Activated T-cell treated with anti-CD3 and anti-CD28 coated beads for 48 hours (primary cell): Measurements from ENCODE around the gene RELT.
"Not testable (repeated sequence)": the region's sequence is repeated elsewhere in the genome, so short reads cannot be mapped to it uniquely, and the experiment has no call there.

Experiments used
- DNase-seq: peaks from one replicate; pipeline ENCODE4 v3.0.0-alpha.2; 2020; ENCODE audit warnings: low read depth

Gene RELT

DNA sequence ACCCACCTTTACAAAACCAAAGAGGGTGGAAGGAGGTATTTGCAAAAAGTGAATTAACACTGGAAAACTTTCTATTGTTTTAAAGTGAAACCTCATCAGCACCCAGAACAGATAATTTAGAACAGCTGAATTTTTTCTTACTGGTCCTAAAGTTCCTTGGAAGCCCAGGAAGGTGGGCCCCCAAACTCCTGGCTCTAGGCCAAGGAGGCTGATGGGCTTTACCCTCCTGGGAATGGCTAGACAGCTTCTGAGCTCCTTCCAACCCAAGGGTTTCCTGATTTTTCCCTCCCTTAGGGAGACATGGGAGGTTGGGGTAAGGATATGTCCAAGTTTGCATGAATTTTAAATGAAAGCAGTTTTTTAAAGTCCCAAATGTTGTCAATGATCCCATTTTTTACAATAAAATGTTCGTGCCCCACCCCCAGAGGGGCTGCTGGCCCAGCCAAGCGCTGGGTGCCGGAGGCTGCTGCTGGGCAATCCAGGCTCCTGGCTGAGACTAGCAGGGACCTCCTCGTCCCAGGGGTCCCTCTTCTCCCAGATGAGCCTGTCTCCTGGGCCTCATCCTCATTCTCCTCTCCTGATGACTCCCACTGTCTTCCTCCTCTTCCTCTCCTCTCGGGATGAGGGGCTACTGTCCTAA, 28.4 kb downstream of the RELT start:
- DNase-seq, result no peak

DNA sequence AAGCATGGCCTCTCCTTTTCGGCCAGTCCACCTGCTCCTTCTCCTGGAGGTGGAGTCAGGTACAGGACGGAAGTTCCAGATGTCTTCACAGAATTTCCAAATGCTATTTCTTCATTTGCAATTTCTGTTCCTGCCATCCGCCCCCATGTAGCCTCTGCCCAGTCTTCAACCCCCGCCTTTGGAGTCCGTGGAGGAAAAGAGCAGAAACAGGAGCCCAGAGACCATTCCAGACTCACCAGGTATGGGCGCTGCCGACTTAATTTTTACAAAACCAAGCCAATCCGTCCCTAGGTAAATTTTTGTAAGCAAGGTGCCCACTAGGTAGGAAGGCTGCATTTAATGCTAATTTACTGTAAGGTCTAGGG, 28.9 kb downstream of the RELT start:
- no peak for DNase-seq

DNA sequence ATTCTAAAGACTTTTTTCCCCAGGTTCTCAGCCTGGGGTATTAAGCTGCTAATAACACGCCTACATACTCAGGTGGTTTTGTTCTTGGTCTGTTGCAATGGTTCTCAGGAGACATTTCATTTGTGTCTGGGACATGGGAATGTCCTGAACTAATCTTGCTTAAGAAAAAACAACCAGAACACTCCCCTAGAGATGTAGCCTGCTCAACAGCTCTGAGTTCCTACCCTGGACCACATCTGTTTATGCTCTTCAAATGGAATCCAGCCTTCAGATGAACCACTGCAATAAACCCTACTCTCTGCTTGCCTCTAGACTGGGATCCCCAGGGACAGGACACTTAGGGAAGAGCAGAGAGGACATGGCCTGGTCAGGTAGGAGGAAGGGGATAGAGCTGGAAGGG, 29.9 kb downstream of the RELT start:
- no peak for DNase-seq

DNA sequence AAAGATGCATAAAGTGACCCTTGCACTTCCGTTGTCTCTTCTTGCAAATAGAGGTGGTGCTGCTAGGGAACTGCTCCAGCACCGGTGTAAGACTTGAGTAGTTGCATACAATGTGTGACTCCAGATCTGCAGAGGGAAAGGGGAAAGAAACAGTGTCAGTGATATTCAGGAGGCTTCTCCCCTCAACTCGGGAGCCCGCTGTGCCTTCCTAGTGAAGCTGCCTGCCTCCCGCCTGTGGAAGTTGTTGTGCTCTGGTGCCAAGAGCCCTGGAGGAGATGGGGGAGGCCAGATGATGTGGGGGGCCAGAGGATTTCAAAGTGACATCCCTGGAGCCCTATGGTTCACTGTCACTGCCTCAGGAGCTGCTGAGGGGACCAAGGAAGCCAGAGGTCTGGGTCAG, 30.4 kb downstream of the RELT start:
- no peak for DNase-seq

DNA sequence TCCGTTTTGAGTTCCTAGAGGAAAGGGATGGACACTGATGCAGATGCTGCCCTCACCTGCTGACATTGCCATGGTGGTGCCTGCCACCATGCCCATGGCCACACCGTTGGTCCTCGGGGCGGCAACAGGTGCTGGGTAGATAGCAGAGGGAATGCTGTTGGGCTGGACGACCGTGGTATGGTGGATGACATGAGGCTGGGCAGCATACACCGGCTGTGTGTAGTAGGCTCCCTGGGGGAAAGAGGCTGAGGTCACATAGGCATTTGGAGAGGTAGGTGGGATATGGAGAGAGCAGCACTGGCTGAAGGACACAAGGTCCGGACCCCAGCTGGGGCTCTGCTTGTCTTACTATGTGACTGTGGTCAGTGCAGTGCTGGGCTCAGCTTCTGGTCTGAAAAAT, 33.2 kb downstream of the RELT start:
- no peak for DNase-seq

DNA sequence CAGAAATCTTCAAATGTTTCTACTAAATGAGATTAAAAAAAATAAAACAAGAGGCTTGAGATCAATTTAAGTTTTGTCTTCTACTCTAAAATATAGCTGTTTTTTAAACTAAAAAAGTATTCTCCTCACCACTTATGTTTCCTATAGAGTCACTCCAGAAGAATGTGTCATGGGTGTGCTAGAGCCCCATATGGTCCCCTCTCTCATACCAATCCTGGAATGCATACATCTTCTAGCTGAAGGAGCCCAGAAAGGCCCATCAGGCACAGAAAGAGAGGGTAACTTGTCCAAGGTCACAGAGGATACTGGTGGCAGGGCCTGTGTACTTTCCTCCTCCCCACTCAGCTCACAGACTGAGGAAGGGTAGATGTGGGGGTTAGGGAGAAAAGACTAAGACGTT, 34.4 kb downstream of the RELT start:
- DNase-seq, result no peak

DNA sequence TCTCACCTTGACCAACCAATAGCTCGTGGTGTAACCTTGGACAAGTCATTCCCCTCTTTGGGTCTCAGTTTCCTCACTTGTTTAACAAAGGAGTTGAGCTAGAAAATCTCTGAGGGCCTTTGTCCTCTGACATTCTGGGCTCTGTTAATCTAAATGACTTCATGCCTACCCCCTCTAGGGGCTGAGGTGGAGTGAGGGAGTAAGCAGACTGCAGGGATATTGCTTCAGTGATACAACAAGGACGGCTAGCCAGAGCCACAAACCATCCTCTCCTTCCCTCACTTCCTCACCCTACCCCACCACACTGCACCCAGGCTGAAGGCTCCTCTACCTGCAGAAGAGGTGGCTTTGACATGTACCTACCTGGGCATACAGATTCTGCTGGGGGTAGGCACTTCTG, 34.8 kb downstream of the RELT start:
- DNase-seq, result no peak

DNA sequence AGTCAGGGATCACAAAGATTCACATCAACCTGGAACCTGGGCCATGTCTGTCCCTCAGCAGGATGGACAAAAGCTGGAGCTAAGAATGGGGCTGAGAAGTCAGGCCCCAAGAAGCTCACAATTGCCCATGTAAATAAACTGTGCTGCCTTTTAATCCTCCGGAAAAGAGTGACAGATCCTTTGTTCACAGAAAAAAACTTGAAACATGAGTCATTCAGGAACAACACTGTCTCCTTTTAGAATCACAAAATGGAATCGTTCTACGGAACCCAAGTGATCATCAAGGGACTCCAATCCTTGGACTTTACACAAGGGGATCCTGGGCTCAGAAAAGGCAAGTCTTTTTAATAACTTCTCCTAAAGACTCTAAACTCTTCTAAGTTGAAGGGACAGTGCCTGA, 36.1 kb downstream of the RELT start:
- no peak for DNase-seq

DNA sequence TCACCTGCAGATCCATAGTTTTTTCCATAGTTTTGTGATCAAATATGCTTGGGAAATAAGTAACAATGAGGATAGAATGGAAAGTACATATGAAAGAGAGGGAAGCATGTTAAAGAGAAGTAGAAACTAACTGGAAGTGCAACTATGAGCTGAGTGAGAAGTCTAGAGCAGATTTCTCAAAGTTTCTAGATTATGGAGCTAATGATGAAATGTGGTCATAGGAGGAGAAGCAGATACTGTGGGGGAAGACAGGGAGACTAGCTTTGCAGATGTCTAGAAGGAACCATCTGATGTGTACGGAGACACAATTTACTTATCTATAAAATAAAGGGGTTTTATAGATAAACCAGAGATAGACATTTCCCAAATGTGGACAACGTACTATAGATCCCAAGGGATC, 37.1 kb downstream of the RELT start:
- DNase-seq, result no peak

DNA sequence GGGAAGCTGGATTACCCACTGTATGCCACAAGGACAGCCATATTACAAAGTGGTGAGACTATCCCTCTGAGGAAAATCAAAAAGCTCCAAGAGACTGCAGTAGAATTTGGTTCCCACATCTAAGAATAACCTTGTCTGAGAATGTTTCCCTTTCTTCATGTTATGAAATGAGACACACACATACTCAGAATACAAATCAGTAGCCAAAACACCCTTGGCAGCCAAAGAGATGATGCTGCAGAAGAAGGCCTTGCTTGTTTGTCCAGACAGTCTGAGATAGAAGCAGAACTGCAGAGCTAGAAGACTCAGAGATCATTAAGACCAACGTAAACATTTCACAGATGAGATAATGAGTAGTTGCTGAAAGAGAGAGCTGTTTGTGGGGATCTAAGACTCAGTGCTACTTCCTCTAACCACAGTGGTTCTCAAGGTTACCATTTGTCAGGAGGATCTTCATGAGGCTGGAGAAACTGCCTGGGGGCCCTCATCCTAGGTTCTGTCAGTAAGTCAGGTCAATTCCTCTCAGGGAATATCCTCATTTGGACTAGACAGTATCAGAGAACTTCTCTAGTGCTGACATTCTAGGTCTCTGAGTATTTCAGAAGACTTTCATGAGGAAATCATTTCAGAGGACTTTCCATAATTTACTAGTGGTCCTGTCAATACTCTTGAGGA, 38.9 kb downstream of the RELT start:
- no peak for DNase-seq

DNA sequence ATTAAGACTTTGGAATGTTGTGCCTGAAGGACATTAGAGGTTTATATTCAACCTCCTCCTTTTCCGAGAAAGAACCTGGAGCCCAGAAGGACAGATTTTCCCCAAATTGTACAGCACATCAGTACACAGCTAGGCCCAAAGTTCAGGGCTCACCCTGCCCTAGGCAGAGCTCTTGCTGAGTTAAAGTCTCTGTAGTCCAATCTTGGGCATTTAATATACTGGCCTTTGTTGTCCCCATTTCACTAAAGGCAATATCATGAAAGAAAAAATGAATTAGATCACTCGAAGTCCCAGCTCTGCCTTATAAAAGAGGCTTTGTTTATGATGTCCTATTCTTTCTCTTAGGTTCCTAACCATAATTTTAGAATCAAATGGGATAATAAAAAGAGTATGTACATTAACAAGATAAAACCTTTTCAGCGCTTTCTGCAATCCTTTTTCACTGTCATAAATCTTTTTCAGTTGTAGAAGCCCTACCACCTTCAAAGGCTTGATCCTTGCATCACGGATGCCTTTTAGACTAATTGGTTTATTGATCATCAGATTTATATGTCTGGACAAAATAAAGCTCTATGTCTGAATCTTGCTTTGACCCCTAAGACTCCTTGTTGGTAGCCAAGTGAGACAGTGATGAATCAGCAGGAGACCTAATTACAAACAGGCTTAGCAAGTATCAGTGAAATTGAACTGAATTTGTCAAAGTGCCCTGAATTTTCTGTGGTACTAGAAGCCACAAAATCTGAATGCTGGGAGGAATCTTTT, 39.8 kb downstream of the RELT start:
- no peak for DNase-seq

DNA sequence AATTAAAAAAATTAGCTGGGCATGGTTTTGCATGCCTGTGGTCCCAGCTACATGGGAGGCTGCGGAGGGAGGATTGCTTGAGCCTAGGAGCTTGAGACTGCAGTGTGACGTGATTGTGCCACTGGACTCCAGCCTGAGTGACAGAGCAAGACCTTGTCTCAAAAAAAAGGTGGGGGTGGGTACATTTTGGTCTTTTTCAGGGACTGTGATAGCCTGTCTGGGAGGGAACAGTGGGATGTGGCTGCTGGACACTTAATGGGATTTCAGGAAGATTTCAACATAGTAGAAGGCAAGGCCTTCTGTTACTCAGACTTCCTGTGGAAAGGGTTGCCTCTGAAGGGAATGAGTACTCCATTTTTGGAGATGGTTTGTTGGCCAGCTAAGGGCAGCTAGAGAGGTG, 40.6 kb downstream of the RELT start:
- no peak for DNase-seq

DNA sequence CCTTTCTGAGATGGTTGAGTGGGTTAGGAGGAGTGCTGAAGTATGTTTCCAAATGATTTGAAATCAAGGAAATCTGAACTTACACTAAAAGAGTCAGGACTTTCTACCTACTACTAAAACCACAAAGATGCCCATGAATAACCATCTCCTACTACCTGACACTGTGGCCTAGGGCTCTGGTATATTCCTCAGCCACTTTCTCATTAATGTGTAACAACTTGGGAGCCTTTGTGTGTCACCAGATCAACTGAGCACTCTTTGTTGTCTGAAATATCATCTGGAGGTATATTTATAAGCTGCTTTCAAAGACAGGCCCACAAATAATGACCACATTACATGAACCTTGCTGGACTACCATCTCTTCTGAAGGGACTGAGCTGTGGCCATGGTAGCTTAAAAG, 43.9 kb downstream of the RELT start:
- DNase-seq, result no peak

DNA sequence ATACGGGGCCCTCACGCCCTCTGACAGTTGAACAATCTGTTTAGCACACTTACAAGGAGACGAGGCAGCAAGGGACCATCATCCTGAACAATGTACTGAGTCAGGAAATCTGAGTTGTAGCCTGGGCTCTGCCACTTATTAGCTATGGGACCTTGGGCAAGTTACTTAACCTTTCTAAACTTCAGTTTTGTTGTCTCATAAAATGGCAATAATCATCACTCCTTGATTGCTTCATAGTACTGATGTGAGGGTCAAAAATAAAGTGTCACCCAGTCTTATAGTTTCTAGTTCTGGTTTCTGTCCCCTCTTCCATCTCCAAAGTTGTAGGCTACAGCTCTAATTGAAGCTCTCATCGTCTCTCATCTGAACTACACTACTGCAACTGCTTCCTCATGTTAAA, 46.7 kb downstream of the RELT start:
- DNase-seq, result no peak

DNA sequence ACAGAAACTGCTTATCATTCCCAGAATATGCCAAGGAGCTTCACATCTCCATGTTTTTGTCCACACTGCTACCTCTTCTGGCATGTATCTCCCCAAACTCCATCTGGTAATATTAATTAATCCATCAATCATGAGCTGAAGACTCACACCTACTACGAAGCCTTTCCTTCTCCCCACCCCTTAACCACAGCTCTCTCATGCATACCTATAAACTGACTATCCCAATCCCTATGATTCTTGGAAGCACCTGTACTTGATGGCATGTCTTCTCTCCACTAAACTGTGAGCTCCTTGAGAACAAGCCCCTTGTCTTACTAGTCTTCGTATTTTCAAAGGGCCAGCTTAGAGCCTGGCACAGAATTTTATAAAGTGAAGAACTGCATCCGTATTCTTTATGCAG, 47.3 kb downstream of the RELT start:
- no peak for DNase-seq

DNA sequence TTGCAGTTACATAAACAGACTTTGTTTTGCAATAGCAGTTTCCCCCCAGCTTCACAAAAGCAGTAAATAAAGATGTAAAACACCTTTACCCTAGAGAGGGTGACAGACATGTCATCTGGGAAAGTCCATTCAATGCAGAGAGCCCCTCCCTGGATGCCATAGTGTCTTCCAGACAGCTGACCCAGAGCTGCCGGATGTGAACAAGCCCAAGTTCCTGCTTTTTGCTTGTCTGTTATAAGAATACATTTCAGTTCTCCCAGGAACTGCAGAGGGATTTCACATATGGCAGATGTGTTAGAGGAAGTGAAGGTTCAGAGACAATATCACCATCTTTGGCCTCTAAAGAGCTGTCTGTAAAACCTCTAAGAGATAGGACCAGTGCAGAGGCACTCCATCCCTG, 48.9 kb downstream of the RELT start:
- DNase-seq, result no peak

DNA sequence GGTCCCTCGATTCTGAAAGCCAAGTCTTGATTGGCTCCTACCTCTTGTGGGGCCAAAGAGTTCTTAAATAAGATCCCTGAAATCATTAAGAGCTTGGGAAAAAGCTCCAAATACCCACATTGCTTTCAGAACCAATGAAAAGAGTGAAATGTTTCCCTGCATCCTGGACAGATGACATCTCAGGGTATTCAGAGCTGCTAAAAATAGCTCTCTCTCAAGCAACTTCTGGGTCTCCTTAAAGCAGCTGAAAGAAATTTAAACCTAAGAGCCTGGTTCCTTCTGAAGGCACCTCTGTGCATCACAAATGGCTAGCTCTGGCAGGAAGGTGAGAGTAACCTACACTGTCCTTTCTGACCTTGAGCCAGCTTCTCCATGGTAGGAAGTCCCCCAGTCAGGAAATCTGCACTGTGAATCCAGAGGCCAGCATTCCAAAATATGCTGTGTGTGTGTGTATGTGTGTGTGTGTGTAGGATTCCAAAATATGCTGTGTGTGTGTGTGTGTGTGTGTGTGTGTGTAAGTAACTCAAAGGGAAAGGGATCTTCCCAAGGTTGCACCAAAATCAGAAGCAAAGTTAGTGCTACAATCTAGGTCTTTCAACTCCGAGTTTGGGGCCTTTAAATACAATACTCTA, 50.1 kb downstream of the RELT start:
- DNase-seq, result no peak

DNA sequence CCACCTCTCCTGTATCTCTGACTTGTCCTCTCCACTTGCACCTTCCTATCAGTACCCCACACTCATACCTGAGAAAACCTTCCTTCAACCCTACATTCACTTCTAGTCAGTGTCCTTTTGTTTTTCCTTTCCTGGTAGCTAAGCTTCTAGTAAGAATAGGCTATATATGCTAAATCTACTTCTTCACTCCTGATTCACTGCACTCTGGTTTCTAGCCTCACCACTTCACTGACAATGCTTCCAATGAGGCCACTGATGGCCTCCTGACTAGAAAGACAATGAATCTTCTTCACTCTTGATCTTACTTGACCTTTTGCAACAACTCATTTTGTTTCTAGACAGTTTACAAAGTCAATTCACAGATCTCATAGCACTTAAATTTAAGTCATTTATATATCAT, 52.0 kb downstream of the RELT start:
- DNase-seq, result no peak

DNA sequence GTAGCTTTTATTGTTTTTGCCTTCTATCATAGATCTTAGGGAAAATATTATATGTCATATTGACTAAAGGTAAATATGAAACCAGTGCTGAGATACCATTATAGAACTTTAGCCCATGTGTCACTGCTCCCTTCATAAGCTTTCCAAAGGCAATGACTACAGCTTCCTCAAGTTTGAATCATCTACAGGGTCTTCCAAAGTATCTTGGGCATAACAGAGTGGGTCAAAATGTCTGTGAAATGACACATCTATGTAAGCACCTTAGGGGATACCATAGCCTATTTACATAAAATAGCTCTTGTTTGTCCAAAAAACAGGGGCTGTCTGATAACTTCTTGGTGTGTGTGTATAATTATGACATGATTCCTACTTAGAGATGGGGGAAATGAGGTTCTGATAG, 52.5 kb downstream of the RELT start:
- DNase-seq, result no peak

DNA sequence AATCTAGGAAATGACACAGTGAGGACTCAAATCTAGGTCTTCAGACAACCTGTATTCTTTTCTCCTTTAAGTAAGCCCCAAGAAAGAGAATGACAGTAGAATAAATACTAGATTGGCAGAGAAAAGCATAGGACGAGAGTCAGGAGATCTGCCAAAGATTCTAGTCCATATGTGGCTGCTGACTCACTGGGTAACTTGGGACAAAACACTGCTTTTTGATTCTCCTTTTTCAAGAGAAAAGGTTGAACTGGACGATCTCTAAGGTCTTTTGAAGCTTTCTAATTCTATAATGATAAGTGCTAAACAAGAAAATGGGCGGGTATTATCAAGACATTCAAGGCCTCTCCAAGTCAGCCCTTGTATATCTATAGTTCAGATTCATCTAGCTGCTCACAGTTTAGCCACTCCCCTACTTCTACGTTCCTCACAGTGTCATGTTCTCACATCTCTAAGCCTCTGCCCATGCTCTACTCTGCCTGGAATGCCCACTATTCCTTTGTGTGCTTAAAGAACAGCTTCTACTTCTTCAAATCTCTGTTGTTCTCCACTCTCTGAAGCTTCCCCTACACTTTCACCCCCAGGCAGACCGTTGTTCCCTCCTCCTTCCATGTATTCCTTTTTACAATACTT, 53.0 kb downstream of the RELT start:
- DNase-seq, result no peak

DNA sequence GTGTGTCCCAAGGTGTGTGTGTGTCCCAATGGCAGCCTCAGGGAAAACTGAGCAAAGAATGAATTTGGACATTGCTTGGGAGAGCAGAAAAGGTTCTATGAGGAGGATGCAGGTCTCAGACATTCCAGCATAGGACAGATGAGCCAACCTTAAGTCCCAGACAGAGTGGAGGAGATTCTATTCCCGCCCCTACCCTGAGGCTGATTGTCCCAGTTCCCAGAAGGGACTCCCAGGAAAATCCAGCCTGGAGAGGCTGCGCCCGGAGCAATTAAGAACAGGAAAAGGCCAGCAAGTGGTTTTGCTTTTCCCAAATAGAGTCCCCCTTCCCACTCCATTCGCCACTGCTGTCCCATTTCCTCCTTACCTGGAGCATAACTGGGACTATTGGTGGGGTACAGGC, 54.1 kb downstream of the RELT start:
- DNase-seq, result no peak

DNA sequence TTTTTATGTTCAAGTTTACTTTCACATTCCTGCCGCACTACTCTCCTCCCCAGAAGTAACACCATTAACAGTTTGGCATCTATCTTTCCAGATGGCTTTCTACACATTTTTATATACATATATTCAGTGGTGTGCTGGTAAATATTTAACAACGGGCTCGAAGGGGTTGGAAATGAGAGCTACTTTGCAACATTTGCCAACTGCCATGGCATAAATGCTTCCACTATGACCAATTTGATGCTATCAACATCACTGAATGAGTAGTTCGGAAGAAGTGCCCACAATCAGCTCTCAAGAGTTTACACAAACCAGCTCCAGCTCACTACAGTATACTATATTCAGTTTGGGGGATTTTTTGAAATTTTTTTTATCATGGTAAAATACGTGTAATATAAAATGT, 55.2 kb downstream of the RELT start:
- no peak for DNase-seq

DNA sequence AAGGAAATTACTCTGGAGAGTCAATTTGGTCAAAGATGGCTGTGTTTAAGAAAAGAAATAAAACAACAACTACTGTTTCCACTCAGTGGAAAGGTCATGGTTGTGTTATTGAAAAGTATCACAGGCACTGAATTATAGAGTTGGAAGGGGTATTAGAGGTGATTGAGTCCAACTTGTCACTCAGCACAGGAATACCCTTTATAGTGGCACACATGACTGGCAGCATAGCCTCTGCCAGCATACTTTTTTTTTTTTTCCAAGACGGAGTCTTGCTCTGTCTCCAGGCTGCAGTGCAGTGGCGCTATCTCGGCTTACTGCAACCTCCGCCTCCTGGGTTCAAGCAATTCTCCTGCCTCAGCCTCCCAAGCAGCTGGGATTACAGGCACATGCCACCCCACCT, 60.7 kb downstream of the RELT start:
- not testable (repeated sequence) for DNase-seq
